NOMO-1 treated with dmso at 0.1 percent for 144 hours (cell line): Measurements from ENCODE around the gene ARPIN.
"Not testable (repeated sequence)": the region's sequence is repeated elsewhere in the genome, so short reads cannot be mapped to it uniquely, and the experiment has no call there.

ENCODE experiments used
- DNase-seq: peaks from one replicate; lab custom pipeline; 2025; ENCODE audit not compliant: unreplicated experiment; lab: John Stamatoyannopoulos, UW

Gene ARPIN

GRCh38 chr15:89910891-89911626 is 1.7 kb downstream of the ARPIN start:
- no peak for DNase-seq

DNA sequence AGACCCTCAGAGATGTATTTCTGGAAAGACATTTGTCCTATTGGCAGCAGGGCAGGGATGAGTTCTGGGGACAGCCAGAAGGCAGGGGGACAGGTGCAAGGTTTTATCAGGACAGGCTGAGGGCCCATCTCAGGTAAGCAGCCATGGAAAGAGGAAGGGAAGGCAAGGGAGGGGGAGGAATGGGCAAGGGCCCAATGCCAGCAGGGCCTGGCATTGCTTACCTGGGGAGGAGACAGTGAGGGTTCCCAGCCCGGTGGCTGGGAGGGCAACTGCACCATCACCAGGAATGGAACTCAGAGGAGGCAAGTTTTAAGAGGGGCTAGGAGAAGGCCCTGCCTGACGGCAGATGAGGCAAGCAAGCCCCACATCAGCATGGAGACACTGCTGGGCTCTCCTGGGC is 3.1 kb downstream of the ARPIN start:
- DNase-seq = no peak

GRCh38 chr15:89908226-89908625 is 4.5 kb downstream of the ARPIN start:
- DNase-seq = no peak

- no peak for DNase-seq
Measured at GRCh38 chr15:89907289-89907688, 5.5 kb downstream of the ARPIN start.

- DNase-seq = no peak
Measured at GRCh38 chr15:89905846-89906378, 6.8 kb downstream of the ARPIN start.

- DNase-seq = no peak
Measured at GRCh38 chr15:89904519-89904918, 8.2 kb downstream of the ARPIN start.

- no peak for DNase-seq
Measured at GRCh38 chr15:89903858-89904130, 9.0 kb downstream of the ARPIN start.

DNA sequence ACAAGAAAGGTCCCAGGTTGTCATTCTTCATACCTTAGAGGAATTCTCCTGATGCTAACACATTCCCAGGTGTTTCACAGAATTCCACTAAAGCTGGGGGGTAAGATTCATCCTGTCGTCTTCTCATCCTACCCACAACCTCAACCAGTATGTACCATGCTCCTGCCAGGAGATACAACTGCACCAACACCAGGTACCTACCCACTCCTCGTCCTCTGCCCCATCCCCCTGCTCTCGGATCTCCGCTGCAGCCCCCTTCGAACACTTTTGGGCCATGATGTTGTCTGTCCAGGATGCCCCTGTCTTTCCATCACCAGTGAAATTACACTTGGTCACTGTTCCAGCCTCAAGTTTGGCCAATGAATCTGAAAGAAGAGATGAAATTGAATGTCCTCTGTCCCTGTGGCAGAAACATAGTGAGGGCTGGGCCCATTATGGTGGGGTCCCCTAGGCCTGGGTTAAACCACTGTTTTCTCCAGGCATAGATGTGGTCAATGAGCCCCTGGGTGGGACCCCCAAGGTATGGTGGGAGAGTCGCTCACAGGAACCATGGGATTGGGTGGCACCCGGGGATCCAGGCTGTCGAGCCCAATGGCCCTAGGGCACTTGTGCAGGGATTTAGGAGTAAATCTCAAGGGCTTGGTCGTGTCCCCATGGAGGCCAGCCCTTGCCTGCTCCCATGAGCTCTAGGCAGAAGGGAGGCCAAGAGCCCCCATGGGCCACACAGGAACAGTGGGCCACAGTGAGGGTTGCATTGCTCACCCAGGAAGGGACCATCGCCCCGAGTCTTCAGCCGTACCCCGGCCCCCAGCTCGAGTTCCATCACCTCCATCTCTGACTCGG is 9.5 kb downstream of the ARPIN start:
- no peak for DNase-seq

DNA sequence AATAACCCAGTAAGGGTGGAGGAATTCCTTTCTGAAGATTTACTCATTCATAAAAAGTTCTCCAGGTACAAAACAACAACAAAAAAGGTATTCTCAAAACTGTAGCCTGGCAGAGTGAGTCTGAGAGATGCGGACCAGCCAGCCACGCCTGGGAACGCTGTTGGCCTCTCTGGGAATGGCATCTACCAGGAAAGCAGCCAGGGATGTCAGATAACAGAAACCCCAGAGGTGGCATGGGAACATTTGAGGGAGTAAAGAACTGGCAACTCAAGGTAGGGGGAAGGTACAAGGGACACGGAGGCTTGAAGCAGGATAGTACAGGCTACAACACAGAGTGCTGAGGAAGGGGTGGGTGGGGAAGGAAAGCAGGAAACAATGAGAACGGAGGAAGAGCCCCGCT is 11.9 kb downstream of the ARPIN start:
- no peak for DNase-seq

DNA sequence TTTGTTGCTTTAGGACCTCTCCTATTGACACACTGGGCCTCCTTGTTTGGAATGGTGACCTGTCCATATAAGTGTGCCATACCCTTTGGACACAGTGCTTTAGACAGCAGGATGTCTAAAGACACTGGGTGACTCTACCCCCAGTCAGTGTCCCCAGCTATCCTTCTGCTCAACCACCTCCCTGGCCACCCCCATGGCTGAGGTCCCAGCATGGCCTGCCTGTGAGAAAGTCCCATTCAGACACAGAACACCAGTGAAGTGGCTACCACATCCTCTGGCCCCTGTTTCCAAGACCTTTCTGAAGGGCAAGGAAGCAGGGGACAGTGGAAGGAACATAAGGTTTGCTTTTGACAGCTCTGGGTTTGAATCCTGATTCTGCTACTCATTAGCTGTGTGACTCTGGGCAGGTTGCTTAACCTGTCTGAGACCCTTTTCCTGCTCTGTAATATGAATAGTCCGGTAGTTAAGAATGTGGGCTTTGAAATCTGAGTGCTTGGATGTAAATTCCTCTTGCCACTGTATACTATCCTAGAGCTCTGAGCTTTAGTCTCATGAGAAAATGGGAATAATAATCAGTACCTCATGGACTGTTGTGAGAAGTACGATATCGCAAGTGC is 12.7 kb downstream of the ARPIN start:
- DNase-seq = no peak

- DNase-seq = peak; percentile 27
Measured at GRCh38 chr15:89899295-89899945, 13.3 kb downstream of the ARPIN start.

DNA sequence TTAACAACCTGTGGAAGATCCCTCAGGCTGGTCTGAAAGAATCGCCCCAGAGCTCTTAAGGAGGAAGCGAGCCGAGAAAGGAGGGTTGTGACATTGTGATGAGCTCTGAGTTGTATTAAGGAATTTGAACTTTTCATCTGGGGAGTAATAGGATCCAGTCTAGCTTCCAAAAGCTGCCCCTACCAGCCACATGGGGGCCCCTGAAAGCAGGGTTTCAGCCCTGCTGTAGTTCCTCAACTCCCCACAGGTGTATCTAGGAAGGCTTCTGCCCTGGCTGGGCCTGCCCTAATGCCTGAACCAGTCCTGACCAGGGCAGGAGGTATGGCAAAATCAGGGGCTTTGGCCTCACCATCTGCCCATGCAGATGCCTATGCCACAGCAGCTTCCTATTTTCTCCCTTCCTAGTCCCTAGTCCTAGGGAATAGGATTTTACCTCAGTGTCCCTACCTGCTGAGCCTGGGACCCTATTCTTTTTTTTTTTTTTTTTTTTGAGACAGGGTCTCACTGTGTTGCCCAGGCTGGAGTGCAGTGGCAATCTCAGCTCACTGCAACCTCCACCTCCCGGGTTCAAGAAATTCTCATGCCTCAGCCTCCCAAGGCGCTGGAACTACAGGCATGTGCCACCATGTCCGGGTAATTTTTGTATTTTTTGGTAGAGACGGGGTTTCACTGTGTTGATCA is 14.0 kb downstream of the ARPIN start:
- DNase-seq = no peak

DNA sequence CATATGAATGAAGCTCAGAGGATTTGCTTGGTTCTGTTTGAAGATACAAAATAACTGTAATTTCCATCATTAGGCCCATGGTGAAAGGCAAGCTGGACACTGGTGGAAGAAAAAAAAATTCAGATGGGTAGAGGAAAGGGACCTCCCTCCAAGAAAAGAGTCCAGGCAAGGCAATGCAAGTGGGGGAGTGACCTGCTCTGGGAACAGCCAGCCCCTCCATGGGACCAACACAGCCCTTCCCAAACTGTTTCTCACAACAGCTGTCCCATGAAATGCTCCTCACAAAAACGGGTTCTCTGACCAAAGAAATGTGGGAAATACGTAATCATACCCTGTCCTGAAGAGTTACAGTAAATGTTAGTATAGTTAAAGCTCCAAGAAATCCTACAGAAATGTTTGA is 14.6 kb downstream of the ARPIN start:
- no peak for DNase-seq

GRCh38 chr15:89893696-89894447 is 18.9 kb downstream of the ARPIN start, which contains the start of gene AP3S2:
Gene AP3S2 (minus strand): TSS chr15:89893994. CDS start chr15:89893949, 45 bp downstream.
- peak; percentile 91 for DNase-seq

GRCh38 chr15:89893027-89893426 is 19.7 kb downstream of the ARPIN start:
- no peak for DNase-seq

- DNase-seq = no peak
Measured at GRCh38 chr15:89888214-89888804, 24.4 kb downstream of the ARPIN start.

- DNase-seq = no peak
Measured at GRCh38 chr15:89885611-89886010, 27.1 kb downstream of the ARPIN start.

DNA sequence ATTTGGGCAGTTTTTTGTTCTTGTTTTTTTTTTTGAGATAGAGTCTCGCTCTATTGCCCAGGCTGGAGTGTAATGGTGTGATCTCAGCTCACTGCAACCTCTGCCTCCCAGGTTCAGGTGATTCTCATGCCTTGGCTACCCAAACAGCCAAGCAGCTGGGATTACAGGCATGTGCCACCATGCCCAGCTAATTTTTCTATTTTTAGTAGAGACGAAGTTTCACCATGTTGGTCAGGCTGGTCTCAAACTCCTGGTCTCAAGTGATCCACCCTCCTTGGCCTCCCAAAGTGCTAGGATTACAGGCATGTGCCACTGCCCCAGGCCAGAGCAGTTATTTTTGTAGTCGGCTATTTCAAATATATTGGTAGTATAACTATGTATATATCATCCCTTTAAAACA is 27.6 kb downstream of the ARPIN start:
- DNase-seq = not testable (repeated sequence)

- no peak for DNase-seq
Measured at GRCh38 chr15:89883518-89883917, 29.2 kb downstream of the ARPIN start.

DNA sequence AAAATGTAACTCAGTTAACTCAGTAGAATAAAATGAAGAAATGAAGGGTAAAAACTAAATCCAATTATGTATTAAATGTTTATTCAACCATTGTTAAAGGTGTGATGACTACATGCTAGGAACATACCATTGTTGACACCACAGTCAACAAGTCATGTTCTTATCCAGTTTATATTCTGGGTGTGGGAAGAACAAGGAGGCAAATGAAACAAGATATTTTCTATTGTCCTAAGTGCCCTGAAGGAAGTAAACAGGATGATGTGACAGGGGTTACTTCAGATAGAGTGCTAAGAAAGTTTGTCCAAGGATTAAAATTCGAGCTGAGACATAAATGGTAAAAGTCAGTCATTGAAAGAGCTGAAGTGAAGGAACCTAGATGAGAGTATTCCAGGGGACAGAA is 32.0 kb downstream of the ARPIN start:
- no peak for DNase-seq
